K562 (cell line): ENCODE measurements around the gene NKX1-2. TPM values are rescaled to one million over a fixed set of nuclear protein-coding genes. Genes with fewer than 3 reads are reported as not detected.

Source experiments
- CHD7 ChIP-seq: fragments of 200-600 bp; sonication (generic); IDR thresholded peaks from one replicate; pipeline ENCODE4 v1.6.1; 2012; ENCODE audit warnings: mild to moderate bottlenecking, low read depth, low read length, inconsistent platforms
- CTCF ChIP-seq, 3 experiments: IDR thresholded peaks in 2 of 3; conservative IDR thresholded peaks in 1 of 3; 2 replicates each; pipeline ENCODE4 v1.5.1; 2011 to 2012; ENCODE audit warnings: low read length in 3 of 3, mild to moderate bottlenecking in 3 of 3, control low read depth in 2 of 3, improper control_type of control experiment in 1 of 3, inconsistent platforms in 1 of 3, low read depth in 1 of 3, mixed read lengths in 1 of 3, moderate library complexity in 1 of 3; ENCODE audit not compliant: insufficient read depth in 2 of 3
- L3MBTL2 ChIP-seq: fragments of 450-650 bp; IDR thresholded peaks from 2 replicates; pipeline ENCODE4 v1.6.1; 2016; ENCODE audit warnings: mild to moderate bottlenecking, moderate library complexity
- MAZ ChIP-seq, 2 experiments: fragments of 450-650 bp in 1 of 2; sonication (generic) in 1 of 2; formaldehyde crosslinking; IDR thresholded peaks in 1 of 2; conservative IDR thresholded peaks in 1 of 2; 2 replicates each; pipeline versions ENCODE4 v1.4.0 to v1.5.0; 2020; ENCODE audit warnings: mild to moderate bottlenecking in 1 of 2, missing genetic modification reagents in 1 of 2
- NRF1 ChIP-seq, 2 experiments: fragments of 450-650 bp; IDR thresholded peaks in 1 of 2; conservative IDR thresholded peaks in 1 of 2; 2 replicates each; pipeline ENCODE4 v1.6.1; 2014; ENCODE audit warnings: mild to moderate bottlenecking in 2 of 2
- PCBP1 ChIP-seq: fragments of 200-400 bp; formaldehyde crosslinking; IDR thresholded peaks from 2 replicates; pipeline ENCODE4 v1.6.1; 2018; ENCODE audit warnings: mild to moderate bottlenecking, low read depth, low read length; ENCODE audit not compliant: poor library complexity, severe bottlenecking
- PCBP2 ChIP-seq: fragments of 200-400 bp; formaldehyde crosslinking; IDR thresholded peaks from 2 replicates; pipeline ENCODE4 v1.6.1; 2018; ENCODE audit warnings: low read length, low read depth, mild to moderate bottlenecking, moderate library complexity; ENCODE audit not compliant: poor library complexity, severe bottlenecking
- PKNOX1 ChIP-seq: fragments of 450-650 bp; IDR thresholded peaks from 2 replicates; pipeline ENCODE4 v1.6.1; 2016
- RB1 ChIP-seq: fragments of 450-650 bp; IDR thresholded peaks from 2 replicates; pipeline ENCODE4 v1.6.1; 2017; ENCODE audit warnings: low read depth, mild to moderate bottlenecking
- RBBP5 ChIP-seq: fragments of 200-600 bp; sonication (generic); IDR thresholded peaks from 2 replicates; pipeline ENCODE4 v1.6.1; 2012; ENCODE audit warnings: borderline replicate concordance, mild to moderate bottlenecking, low read length, control low read depth, inconsistent platforms; ENCODE audit not compliant: insufficient read depth, poor library complexity, severe bottlenecking
- ZFP36 ChIP-seq: fragments of 150-350 bp; IDR thresholded peaks from 2 replicates; pipeline ENCODE4 v1.6.1; 2018; ENCODE audit warnings: low read length, low read depth; ENCODE audit not compliant: partially characterized antibody
- polyA plus RNA-seq, 8 experiments: library from polyadenylated mRNA; depleted of rRNA in 4 of 8; stranded (reverse) in 5 of 8; unstranded in 3 of 8; fragments of >200 nt; fragmentation: Nextera tagmentation in 2 of 8; fragmentation: Illumina TruSeq in 1 of 8; extraction: Ambion mirVana in 2 of 8; extraction: Trizol in 1 of 8; gene quantifications; 2 replicates each; pipeline versions ENCODE4 v1.2.1 to v1.2.3, GENCODE V29; 2011 to 2014; ENCODE audit warnings: inconsistent platforms in 1 of 8, missing spikeins in 1 of 8
- total RNA-seq, 7 experiments: library from RNA; depleted of rRNA in 6 of 7; stranded (reverse); fragments of >200 nt in 6 of 7; fragmentation: Illumina TruSeq in 2 of 7; extraction: Trizol in 2 of 7; gene quantifications; 2 replicates each; pipeline versions ENCODE4 v1.2.1 to v1.2.3, GENCODE V29; 2011 to 2021; ENCODE audit warnings: low replicate concordance in 1 of 7

NKX1-2 gene
- total and polyA plus RNA-seq, 9 of the 15 experiments (the other 6 are each of a cell fraction or from before 2014, with no cell fraction given): not detected

- TF ChIP-seq PKNOX1 (peak; percentile 35; the same call in 1 of the 2 replicates), PCBP1 (peak; percentile 18), NRF1 (conservative IDR thresholded peaks at IDR 0.05 in 1 of 2, IDR thresholded peaks at IDR 0.05 in 1 of 2) (peak; percentile 78 to 83), L3MBTL2 (peak; percentile 62), MAZ (CRISPR knock-in tag; conservative IDR thresholded peaks at IDR 0.05 in 1 of 2, IDR thresholded peaks at IDR 0.05 in 1 of 2) (peak in 1 of 2 experiments; percentile 59; a peak in 1 of 4 replicates), ZFP36 (peak; percentile 33), RBBP5 (no peak), CHD7 (no peak), PCBP2 (no peak), RB1 (0 out of 2 replicates have a peak, but pooled peaks have one; percentile 28), CTCF (IDR thresholded peaks at IDR 0.05 in 2 of 3, conservative IDR thresholded peaks at IDR 0.05 in 1 of 3; ENCODE audit: insufficient read depth in 2 of 3, low read depth in 1 of 3, low read length in 3 of 3) (peak in 2 of 3 experiments; percentile 36 to 41; a peak in 4 of 6 replicates)
These were observed 30.9 kb downstream of the NKX1-2 start, which contains the start of gene OAT (continued) for GRCh38 chr10:124418726-124419501.
